Forelimb muscle (tissue), 1 donor: ENCODE measurements around the gene GJA3. TPM values are rescaled to one million over a fixed set of nuclear protein-coding genes. Genes with fewer than 3 reads are reported as not detected.
"Not testable (repeated sequence)": the region's sequence is repeated elsewhere in the genome, so short reads cannot be mapped to it uniquely, and the experiment has no call there.

ENCODE experiments used
- DNase-seq: peaks from one replicate; pipeline ENCODE4 v3.0.0-alpha.2; 2013; ENCODE audit warnings: low read depth
- polyA plus RNA-seq: library from polyadenylated mRNA; unstranded; fragments of 120-200 nt; gene quantifications from one replicate; pipeline ENCODE4 v1.2.1, GENCODE V29; 2013; ENCODE audit not compliant: insufficient read length

Gene GJA3
- polyA plus RNA-seq, 1 donor = 5.8 TPM

GRCh38 chr13:20182231-20182846, 21.5 kb upstream of the GJA3 start:
- peak; percentile 51 for DNase-seq

- DNase-seq = no peak
These were observed 20.3 kb upstream of the GJA3 start for GRCh38 chr13:20181188-20181587.

- no peak for DNase-seq
These were observed 17.3 kb upstream of the GJA3 start for GRCh38 chr13:20178156-20178555.

GRCh38 chr13:20177049-20177831, 16.4 kb upstream of the GJA3 start:
- DNase-seq = no peak

- no peak for DNase-seq
These were observed 15.2 kb upstream of the GJA3 start for GRCh38 chr13:20175907-20176652.

GRCh38 chr13:20175406-20175794, 14.5 kb upstream of the GJA3 start:
- no peak for DNase-seq

- DNase-seq = no peak
These were observed 14.0 kb upstream of the GJA3 start for GRCh38 chr13:20174656-20175405.

- DNase-seq = no peak
These were observed 12.4 kb upstream of the GJA3 start for GRCh38 chr13:20173116-20173746.

GRCh38 chr13:20171364-20171763, 10.5 kb upstream of the GJA3 start:
- no peak for DNase-seq

GRCh38 chr13:20170921-20171320, 10.1 kb upstream of the GJA3 start:
- no peak for DNase-seq

- DNase-seq = no peak
These were observed 7.5 kb upstream of the GJA3 start for GRCh38 chr13:20168396-20168795.

- DNase-seq = no peak
These were observed 4.8 kb upstream of the GJA3 start for GRCh38 chr13:20165417-20166257.

GRCh38 chr13:20161951-20162300, 1.1 kb upstream of the GJA3 start:
- no peak for DNase-seq

- DNase-seq = no peak
These were observed 561 bp upstream of the GJA3 start for GRCh38 chr13:20161275-20161950.

GRCh38 chr13:20159646-20160305, 1.1 kb downstream of the GJA3 start:
- DNase-seq = no peak

GRCh38 chr13:20157151-20157796, 3.6 kb downstream of the GJA3 start:
- no peak for DNase-seq

GRCh38 chr13:20156702-20157101, 4.2 kb downstream of the GJA3 start:
- no peak for DNase-seq

- DNase-seq = not testable (repeated sequence)
These were observed 7.6 kb downstream of the GJA3 start for GRCh38 chr13:20153290-20153689.

GRCh38 chr13:20151612-20152011, 9.2 kb downstream of the GJA3 start:
- DNase-seq = no peak
